ENCODE results near the gene ZNF329. TPM values are rescaled to one million over a fixed set of nuclear protein-coding genes. Genes with fewer than 3 reads are reported as not detected.

Gene ZNF329
- total and polyA plus RNA-seq, 2 experiments from 2014 or later, result 2.7 to 16.9 TPM

DNA sequence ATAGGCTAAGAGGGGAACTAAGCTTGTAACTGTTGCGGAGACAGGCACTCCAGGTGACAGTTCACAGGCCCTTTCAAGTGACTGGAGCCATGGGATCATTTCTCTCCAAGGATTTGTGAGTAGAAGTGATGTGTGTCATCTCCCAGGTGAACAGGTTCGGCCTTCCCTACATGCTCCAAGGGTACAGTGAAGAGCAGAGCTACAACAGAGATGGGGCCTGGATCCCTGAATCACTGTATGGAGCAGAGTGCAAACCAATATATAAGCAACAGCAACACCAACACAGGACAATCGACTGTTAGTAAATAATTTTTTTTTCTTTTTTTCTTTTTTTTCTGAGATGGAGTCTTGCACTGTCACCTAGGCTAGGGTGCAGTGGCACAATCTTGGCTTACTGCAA is 67.6 kb downstream of the ZNF329 start:
- DNase-seq (ENCODE audit: low spot score) (no peak), ATAC-seq (no peak)
- Mint-ChIP-seq H3K4me3 (no peak overlapping the region), H3K27ac (no peak overlapping the region), H3K36me3 (ENCODE audit: low read depth) (peaks cover 69% of the 10 kb centered on the region), H3K9me3 (peaks cover 59% of the 10 kb centered on the region), H3K4me1 (no peaks in the 10 kb centered on the region), H3K27me3 (ENCODE audit: insufficient read depth, low read depth, poor library complexity) (peaks cover 1% of the 10 kb centered on the region)
- Histone ChIP-seq H3K4me3 (no peak overlapping the region), H3K27ac (ENCODE audit: low read depth) (no peak overlapping the region), H3F3A (replicated peaks; ENCODE audit: low read depth) (0 out of 2 replicates have a peak, but pooled peaks cover 4% of the 10 kb centered on the region), H2AFZ (no peak overlapping the region), H3K4me2 (no peak overlapping the region), H3K9me2 (ENCODE audit: insufficient read depth) (peaks cover 2% of the 10 kb centered on the region; the same call in 1 of the 2 replicates), H3K36me3 (ENCODE audit: insufficient read depth) (no peaks in the 10 kb centered on the region), H3K27me3 (ENCODE audit: insufficient read depth) (no peaks in the 10 kb centered on the region), H4K20me1 (replicated peaks; ENCODE audit: insufficient read depth) (no peaks in the 10 kb centered on the region), H3K79me2 (replicated peaks; ENCODE audit: insufficient read depth) (no peaks in the 10 kb centered on the region), H3K4me1 (ENCODE audit: insufficient read depth) (no peaks in the 10 kb centered on the region)
- no peak for TF ChIP-seq POLR2AphosphoS5 (IDR thresholded peaks at IDR 0.05; ENCODE audit: low read depth)
- TF ChIP-seq EZH2 (IDR thresholded peaks at IDR 0.05; ENCODE audit: low read depth, unreplicated experiment), result no peak
- TF ChIP-seq, protein P1, sequence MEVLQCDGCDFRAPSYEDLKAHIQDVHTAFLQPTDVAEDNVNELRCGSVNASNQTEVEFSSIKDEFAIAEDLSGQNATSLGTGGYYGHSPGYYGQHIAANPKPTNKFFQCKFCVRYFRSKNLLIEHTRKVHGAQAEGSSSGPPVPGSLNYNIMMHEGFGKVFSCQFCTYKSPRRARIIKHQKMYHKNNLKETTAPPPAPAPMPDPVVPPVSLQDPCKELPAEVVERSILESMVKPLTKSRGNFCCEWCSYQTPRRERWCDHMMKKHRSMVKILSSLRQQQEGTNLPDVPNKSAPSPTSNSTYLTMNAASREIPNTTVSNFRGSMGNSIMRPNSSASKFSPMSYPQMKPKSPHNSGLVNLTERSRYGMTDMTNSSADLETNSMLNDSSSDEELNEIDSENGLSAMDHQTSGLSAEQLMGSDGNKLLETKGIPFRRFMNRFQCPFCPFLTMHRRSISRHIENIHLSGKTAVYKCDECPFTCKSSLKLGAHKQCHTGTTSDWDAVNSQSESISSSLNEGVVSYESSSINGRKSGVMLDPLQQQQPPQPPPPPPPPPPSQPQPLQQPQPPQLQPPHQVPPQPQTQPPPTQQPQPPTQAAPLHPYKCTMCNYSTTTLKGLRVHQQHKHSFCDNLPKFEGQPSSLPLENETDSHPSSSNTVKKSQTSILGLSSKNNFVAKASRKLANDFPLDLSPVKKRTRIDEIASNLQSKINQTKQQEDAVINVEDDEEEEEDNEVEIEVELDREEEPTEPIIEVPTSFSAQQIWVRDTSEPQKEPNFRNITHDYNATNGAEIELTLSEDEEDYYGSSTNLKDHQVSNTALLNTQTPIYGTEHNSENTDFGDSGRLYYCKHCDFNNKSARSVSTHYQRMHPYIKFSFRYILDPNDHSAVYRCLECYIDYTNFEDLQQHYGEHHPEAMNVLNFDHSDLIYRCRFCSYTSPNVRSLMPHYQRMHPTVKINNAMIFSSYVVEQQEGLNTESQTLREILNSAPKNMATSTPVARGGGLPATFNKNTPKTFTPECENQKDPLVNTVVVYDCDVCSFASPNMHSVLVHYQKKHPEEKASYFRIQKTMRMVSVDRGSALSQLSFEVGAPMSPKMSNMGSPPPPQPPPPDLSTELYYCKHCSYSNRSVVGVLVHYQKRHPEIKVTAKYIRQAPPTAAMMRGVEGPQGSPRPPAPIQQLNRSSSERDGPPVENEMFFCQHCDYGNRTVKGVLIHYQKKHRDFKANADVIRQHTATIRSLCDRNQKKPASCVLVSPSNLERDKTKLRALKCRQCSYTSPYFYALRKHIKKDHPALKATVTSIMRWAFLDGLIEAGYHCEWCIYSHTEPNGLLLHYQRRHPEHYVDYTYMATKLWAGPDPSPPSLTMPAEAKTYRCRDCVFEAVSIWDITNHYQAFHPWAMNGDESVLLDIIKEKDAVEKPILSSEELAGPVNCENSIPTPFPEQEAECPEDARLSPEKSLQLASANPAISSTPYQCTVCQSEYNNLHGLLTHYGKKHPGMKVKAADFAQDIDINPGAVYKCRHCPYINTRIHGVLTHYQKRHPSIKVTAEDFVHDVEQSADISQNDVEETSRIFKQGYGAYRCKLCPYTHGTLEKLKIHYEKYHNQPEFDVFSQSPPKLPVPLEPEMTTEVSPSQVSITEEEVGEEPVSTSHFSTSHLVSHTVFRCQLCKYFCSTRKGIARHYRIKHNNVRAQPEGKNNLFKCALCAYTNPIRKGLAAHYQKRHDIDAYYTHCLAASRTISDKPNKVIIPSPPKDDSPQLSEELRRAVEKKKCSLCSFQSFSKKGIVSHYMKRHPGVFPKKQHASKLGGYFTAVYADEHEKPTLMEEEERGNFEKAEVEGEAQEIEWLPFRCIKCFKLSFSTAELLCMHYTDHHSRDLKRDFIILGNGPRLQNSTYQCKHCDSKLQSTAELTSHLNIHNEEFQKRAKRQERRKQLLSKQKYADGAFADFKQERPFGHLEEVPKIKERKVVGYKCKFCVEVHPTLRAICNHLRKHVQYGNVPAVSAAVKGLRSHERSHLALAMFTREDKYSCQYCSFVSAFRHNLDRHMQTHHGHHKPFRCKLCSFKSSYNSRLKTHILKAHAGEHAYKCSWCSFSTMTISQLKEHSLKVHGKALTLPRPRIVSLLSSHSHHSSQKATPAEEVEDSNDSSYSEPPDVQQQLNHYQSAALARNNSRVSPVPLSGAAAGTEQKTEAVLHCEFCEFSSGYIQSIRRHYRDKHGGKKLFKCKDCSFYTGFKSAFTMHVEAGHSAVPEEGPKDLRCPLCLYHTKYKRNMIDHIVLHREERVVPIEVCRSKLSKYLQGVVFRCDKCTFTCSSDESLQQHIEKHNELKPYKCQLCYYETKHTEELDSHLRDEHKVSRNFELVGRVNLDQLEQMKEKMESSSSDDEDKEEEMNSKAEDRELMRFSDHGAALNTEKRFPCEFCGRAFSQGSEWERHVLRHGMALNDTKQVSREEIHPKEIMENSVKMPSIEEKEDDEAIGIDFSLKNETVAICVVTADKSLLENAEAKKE (CRISPR knock-in tag; IDR thresholded peaks at IDR 0.05), result no peak
- no peak for TF ChIP-seq ZNF331 (CRISPR knock-in tag; IDR thresholded peaks at IDR 0.05; ENCODE audit: low read depth)

DNA sequence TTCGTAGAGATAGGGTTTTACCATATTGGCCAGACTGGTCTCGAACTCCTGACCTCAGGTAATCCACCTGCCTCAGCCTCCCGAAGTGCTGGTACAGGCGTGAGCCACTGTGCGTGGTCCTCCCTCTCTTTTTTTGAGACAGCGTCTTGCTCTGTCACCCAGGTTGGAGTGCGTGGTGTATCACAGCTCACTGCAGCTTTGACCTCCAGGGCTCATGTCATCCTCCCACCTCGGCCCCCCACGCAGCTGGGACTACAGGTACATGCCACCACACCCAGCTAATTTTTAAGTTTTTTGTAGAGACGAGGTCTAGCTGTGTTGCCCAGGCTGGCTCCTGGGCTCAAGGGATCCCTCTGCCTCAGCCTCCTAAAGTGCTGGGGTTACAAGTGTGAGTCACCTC is 70.8 kb downstream of the ZNF329 start:
- no peaks in the 10 kb centered on the region for H3K36me3 ChIP-seq (ENCODE audit: insufficient read depth)
- peaks cover 74% of the 10 kb centered on the region for H3K9me3 Mint-ChIP-seq
- no peak for TF ChIP-seq JUNB (IDR thresholded peaks at IDR 0.05; ENCODE audit: unreplicated experiment)
- no peak for TF ChIP-seq ZNF331 (CRISPR knock-in tag; IDR thresholded peaks at IDR 0.05; ENCODE audit: low read depth)
- TF ChIP-seq, protein P2, sequence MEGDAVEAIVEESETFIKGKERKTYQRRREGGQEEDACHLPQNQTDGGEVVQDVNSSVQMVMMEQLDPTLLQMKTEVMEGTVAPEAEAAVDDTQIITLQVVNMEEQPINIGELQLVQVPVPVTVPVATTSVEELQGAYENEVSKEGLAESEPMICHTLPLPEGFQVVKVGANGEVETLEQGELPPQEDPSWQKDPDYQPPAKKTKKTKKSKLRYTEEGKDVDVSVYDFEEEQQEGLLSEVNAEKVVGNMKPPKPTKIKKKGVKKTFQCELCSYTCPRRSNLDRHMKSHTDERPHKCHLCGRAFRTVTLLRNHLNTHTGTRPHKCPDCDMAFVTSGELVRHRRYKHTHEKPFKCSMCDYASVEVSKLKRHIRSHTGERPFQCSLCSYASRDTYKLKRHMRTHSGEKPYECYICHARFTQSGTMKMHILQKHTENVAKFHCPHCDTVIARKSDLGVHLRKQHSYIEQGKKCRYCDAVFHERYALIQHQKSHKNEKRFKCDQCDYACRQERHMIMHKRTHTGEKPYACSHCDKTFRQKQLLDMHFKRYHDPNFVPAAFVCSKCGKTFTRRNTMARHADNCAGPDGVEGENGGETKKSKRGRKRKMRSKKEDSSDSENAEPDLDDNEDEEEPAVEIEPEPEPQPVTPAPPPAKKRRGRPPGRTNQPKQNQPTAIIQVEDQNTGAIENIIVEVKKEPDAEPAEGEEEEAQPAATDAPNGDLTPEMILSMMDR (conservative IDR thresholded peaks at IDR 0.05; ENCODE audit: low read depth in 2 of 2), result no peak

More for the DNA sequence above, 70.8 kb downstream of the ZNF329 start:
- DNase-seq (ENCODE audit: low spot score) (no peak), ATAC-seq (no peak)
- H3K79me2 ChIP-seq (replicated peaks; ENCODE audit: insufficient read depth), result no peaks in the 10 kb centered on the region
- Mint-ChIP-seq H3K27ac (no peak overlapping the region), H3K4me1 (no peaks in the 10 kb centered on the region), H3K4me3 (no peak overlapping the region), H3K36me3 (ENCODE audit: low read depth) (peaks cover 51% of the 10 kb centered on the region), H3K27me3 (ENCODE audit: insufficient read depth, low read depth, poor library complexity) (peaks cover 1% of the 10 kb centered on the region)
- no peaks in the 10 kb centered on the region for H4K20me1 ChIP-seq (replicated peaks; ENCODE audit: insufficient read depth)
- H3K27ac ChIP-seq (ENCODE audit: low read depth), result no peak overlapping the region
- H3F3A ChIP-seq (replicated peaks; ENCODE audit: low read depth), result 0 out of 2 replicates have a peak, but pooled peaks cover 4% of the 10 kb centered on the region
- no peak overlapping the region for H3K4me2 ChIP-seq
- peaks cover 2% of the 10 kb centered on the region; the same call in 1 of the 2 replicates for H3K9me2 ChIP-seq (ENCODE audit: insufficient read depth)
- no peak overlapping the region for H2AFZ ChIP-seq
- no peaks in the 10 kb centered on the region for H3K4me1 ChIP-seq (ENCODE audit: insufficient read depth)
- no peak overlapping the region for H3K4me3 ChIP-seq
- H3K27me3 ChIP-seq (ENCODE audit: insufficient read depth), result no peaks in the 10 kb centered on the region
